Measurements from ENCODE around the gene ARFGAP3. TPM values are rescaled to one million over a fixed set of nuclear protein-coding genes. Genes with fewer than 3 reads are reported as not detected.

ARFGAP3 gene
- polyA plus RNA-seq, 3 donors, result 43.6 to 48.8 (median 48.4) TPM

Other genes with a start within 250 kb of the ARFGAP3 start
- 100 to 1,000 TPM; 110 to 117 (median 117) TPM for gene POLDIP3, start 242.4 kb downstream of the ARFGAP3 start, polyA plus RNA-seq (ENCODE audit: insufficient read length in 3 of 3)
- gene ATP5MGL, start 216.7 kb downstream of the ARFGAP3 start, polyA plus RNA-seq (ENCODE audit: insufficient read length in 3 of 3), result under 1 TPM in 1 of 3 donors, not detected in 2; 0.26 TPM
- 100 to 1,000 TPM; 147 to 188 (median 185) TPM for gene CYB5R3, start 207.9 kb downstream of the ARFGAP3 start, polyA plus RNA-seq (ENCODE audit: insufficient read length in 3 of 3)
- 10 to 100 TPM; 22.8 to 25.9 (median 24.2) TPM for gene A4GALT, start 136.4 kb downstream of the ARFGAP3 start, polyA plus RNA-seq (ENCODE audit: insufficient read length in 3 of 3)
- gene PACSIN2, start 157.9 kb upstream of the ARFGAP3 start, polyA plus RNA-seq (ENCODE audit: insufficient read length in 3 of 3), result 10 to 100 TPM; 69.6 to 70.3 (median 70.3) TPM
- 10 to 100 TPM; 17.7 to 19.8 (median 18.5) TPM for gene TTLL1, start 232.1 kb upstream of the ARFGAP3 start, polyA plus RNA-seq (ENCODE audit: insufficient read length in 3 of 3)

Measured in renal pelvis (tissue), 3 donors.